H1 (cell line): Measurements from ENCODE around the gene L1TD1. TPM values are rescaled to one million over a fixed set of nuclear protein-coding genes. Genes with fewer than 3 reads are reported as not detected.

Experiments used
- CEBPB ChIP-seq: IDR thresholded peaks from 2 replicates; pipeline ENCODE4 v1.6.1; 2012; ENCODE audit warnings: low read depth, low read length
- CREB1 ChIP-seq: IDR thresholded peaks from 2 replicates; pipeline ENCODE4 v1.6.1; 2012; ENCODE audit warnings: inconsistent platforms
- HDAC6 ChIP-seq: IDR thresholded peaks from one replicate; pipeline ENCODE4 v1.7.1; 2012; ENCODE audit warnings: low read depth, mild to moderate bottlenecking, inconsistent platforms, low read length, moderate library complexity
- JUND ChIP-seq: IDR thresholded peaks from 2 replicates; pipeline ENCODE4 v1.6.1; 2011; ENCODE audit warnings: mild to moderate bottlenecking, improper control_type of control experiment, low read length
- POLR2AphosphoS5 ChIP-seq: IDR thresholded peaks from 2 replicates; pipeline ENCODE4 v1.6.1; 2011; ENCODE audit warnings: low read depth, low read length
- polyA plus RNA-seq, 7 experiments: library from polyadenylated mRNA; depleted of rRNA in 3 of 7; stranded (reverse) in 5 of 7; unstranded in 2 of 7; fragments of >200 nt in 5 of 7; fragments of 200-250 nt in 2 of 7; gene quantifications; 1 replicate in 5 of 7; 2 replicates in 1 of 7; 4 replicates in 1 of 7; pipeline versions ENCODE4 v1.2.1 to v1.2.3, GENCODE V29; 2011 to 2013; ENCODE audit warnings: missing spikeins in 2 of 7, mixed read lengths in 2 of 7
- total RNA-seq: library from RNA; stranded (reverse); fragmentation: NEBNext Ultra II Directional; extraction: Animal tissue kit (Norgen Biotek cat#: 25700); gene quantifications from 2 replicates; pipeline ENCODE4 v1.2.1, GENCODE V29; 2021
- TF ChIP-seq, protein P1 (sequence below): IDR thresholded peaks from 2 replicates; pipeline ENCODE4 v1.6.1; 2012; ENCODE audit warnings: inconsistent platforms
- TF ChIP-seq, protein P2 (sequence below): IDR thresholded peaks from 2 replicates; pipeline ENCODE4 v1.6.1; 2011; ENCODE audit warnings: low read depth, mild to moderate bottlenecking, low read length; ENCODE audit not compliant: insufficient read depth
- TF ChIP-seq, protein P3 (sequence below): IDR thresholded peaks from 2 replicates; pipeline ENCODE4 v1.6.1; 2011; ENCODE audit warnings: low read length, improper control_type of control experiment

Gene L1TD1
- total and polyA plus RNA-seq, 2 of the 8 experiments (the other 6 are each of a cell fraction or from before 2014, with no cell fraction given) = 35.3 to 441 TPM

DNA sequence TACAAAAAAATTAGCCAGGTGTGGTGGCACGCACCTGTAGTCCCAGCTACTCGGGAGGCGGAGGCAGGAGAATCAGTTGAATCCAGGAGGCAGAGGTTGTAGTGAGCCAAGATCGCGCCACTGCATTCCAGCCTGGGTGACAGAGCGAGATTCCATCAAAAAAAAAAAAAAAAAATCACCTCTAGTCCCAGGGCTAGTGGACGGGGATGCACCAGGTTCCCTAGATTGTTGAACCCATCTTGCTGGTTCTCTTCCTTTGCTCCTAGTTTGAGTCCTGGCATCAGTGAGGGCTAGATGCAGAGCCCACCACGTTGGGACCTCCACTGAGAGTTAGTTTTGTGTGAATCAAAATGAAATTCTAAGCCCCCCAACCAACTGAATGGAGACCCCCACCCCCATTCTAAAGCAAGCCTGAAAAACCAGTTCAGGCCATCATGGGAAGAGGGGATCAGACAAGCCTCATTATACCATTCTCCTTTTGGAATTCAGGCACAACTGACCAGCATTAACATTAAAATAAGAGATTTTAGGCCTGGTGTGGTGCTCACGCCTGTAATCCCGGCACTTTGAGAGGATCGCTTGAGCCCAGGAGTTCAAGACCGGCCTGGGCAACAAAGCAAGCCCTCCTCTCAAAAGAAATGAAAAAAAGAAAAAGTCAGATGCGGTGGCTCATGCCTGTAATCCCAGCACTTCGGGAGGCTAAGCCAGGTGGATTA is 17.9 kb upstream of the L1TD1 start (continued):
- TF ChIP-seq, protein P1, sequence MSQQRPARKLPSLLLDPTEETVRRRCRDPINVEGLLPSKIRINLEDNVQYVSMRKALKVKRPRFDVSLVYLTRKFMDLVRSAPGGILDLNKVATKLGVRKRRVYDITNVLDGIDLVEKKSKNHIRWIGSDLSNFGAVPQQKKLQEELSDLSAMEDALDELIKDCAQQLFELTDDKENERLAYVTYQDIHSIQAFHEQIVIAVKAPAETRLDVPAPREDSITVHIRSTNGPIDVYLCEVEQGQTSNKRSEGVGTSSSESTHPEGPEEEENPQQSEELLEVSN = no peak
- TF ChIP-seq JUND = no peak
- no peak for TF ChIP-seq CREB1
- no peak for TF ChIP-seq POLR2AphosphoS5
- TF ChIP-seq, protein P2, sequence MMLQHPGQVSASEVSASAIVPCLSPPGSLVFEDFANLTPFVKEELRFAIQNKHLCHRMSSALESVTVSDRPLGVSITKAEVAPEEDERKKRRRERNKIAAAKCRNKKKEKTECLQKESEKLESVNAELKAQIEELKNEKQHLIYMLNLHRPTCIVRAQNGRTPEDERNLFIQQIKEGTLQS = no peak
- TF ChIP-seq CEBPB = no peak
- no peak for TF ChIP-seq HDAC6
- TF ChIP-seq, protein P3, sequence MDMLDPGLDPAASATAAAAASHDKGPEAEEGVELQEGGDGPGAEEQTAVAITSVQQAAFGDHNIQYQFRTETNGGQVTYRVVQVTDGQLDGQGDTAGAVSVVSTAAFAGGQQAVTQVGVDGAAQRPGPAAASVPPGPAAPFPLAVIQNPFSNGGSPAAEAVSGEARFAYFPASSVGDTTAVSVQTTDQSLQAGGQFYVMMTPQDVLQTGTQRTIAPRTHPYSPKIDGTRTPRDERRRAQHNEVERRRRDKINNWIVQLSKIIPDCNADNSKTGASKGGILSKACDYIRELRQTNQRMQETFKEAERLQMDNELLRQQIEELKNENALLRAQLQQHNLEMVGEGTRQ = no peak
